Measurements from ENCODE around the gene IL1R2. TPM values are rescaled to one million over a fixed set of nuclear protein-coding genes. Genes with fewer than 3 reads are reported as not detected.

Gene IL1R2
- total RNA-seq, 2 experiments from 2014 or later: 1.1 TPM; not detected in 1

DNA sequence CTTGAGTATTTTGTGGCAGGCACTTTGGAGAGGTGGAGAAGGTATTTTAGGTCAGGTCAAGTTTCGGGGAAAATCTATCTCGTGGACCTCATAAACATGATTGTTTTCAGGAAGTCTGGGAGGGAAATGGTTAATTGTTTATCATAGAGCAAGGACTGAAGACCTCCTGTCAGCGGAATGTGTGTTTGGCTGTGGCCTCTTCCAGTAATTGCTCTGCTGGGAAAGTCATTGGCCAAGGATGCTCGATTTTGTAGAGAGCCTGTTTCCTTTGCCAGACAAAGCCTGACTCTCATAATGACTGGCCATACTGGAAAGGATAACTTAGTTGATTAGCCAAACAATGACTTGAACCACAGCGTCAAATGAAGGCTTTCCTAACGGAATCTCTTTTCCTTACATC is 30.0 kb downstream of the IL1R2 start:
- CTCF ChIA-PET: interaction anchor here (2.3 to 3.0 kb wide), 4 partner anchors 12 to 230 kb away, joined by 6 to 116 read pairs (median 18); no protein-coding TSS in a partner anchor
- Mint-ChIP-seq H3K4me3 (no peak overlapping the region), H3K4me1 (ENCODE audit: low read depth) (peaks cover 10% of the 10 kb centered on the region), H3K9me3 (no peaks in the 10 kb centered on the region), H3K27ac (no peak overlapping the region), H3K27me3 (peaks cover 4% of the 10 kb centered on the region), H3K36me3 (ENCODE audit: low read depth) (no peaks in the 10 kb centered on the region)
- intact Hi-C loops (cut with micrococcal nuclease): loop anchor here (2.0 to 5.0 kb wide), 3 partner anchors 219 to 426 kb away; partner anchors contain the start of gene IL18R1
- POLR2A ChIA-PET: no interaction called here
- no peak for TF ChIP-seq CTCF (IDR thresholded peaks at IDR 0.05)
- DNase-seq (no peak), ATAC-seq (no peak)

- POLR2A ChIA-PET: no interaction called here
- no peak for TF ChIP-seq CTCF (IDR thresholded peaks at IDR 0.05)
- ATAC-seq (no peak), DNase-seq (no peak)
- intact Hi-C loops (cut with micrococcal nuclease): loop anchor here (5.0 kb wide), 2 partner anchors 334 to 424 kb away; partner anchors contain the start of gene IL18R1
- Mint-ChIP-seq H3K4me1 (ENCODE audit: low read depth) (peaks cover 10% of the 10 kb centered on the region), H3K9me3 (no peaks in the 10 kb centered on the region), H3K36me3 (ENCODE audit: low read depth) (no peaks in the 10 kb centered on the region), H3K4me3 (no peak overlapping the region), H3K27ac (no peak overlapping the region), H3K27me3 (peaks cover 4% of the 10 kb centered on the region)
- CTCF ChIA-PET: interaction anchor here (1.0 kb wide), 1 partner anchor 217 kb away, joined by 4 read pairs; no protein-coding TSS in a partner anchor
Measured at GRCh38 chr2:102022884-102023539, 31.3 kb downstream of the IL1R2 start.

- Mint-ChIP-seq H3K4me1 (ENCODE audit: low read depth) (peaks cover 18% of the 10 kb centered on the region), H3K27me3 (peaks cover 4% of the 10 kb centered on the region), H3K4me3 (no peak overlapping the region), H3K27ac (no peak overlapping the region), H3K9me3 (no peaks in the 10 kb centered on the region), H3K36me3 (ENCODE audit: low read depth) (no peaks in the 10 kb centered on the region)
- no peak for TF ChIP-seq CTCF (IDR thresholded peaks at IDR 0.05)
- DNase-seq: no peak
- POLR2A ChIA-PET: interaction anchor here (0.8 to 1.1 kb wide), 2 partner anchors 59 to 83 kb away, joined by 3 read pairs; no protein-coding TSS in a partner anchor
- intact Hi-C loops (cut with micrococcal nuclease): loop anchor here (5.0 kb wide), 2 partner anchors 333 to 423 kb away; partner anchors contain the start of gene IL18R1
- CTCF ChIA-PET: interaction anchor here (1.0 to 1.2 kb wide), 2 partner anchors 216 to 425 kb away, joined by 3 to 9 read pairs; no protein-coding TSS in a partner anchor
- no peak for ATAC-seq
Measured at GRCh38 chr2:102024410-102024809, 32.6 kb downstream of the IL1R2 start.

- peaks cover 18% of the 10 kb centered on the region for H3K4me1 Mint-ChIP-seq (ENCODE audit: low read depth)
- no peaks in the 10 kb centered on the region for H3K27me3 Mint-ChIP-seq
- ATAC-seq (no peak), DNase-seq (no peak)
- H3K27ac Mint-ChIP-seq: no peak overlapping the region
- ChIA-PET POLR2A (interaction anchor here (0.8 to 1.1 kb wide), 2 partner anchors 58 to 83 kb away, joined by 3 read pairs; no protein-coding TSS in a partner anchor), CTCF (interaction anchor here (1.2 kb wide), 1 partner anchor 215 kb away, joined by 9 read pairs; no protein-coding TSS in a partner anchor)
- intact Hi-C loops (cut with micrococcal nuclease): no loop called here
- H3K36me3 Mint-ChIP-seq (ENCODE audit: low read depth): no peaks in the 10 kb centered on the region
- H3K9me3 Mint-ChIP-seq: no peaks in the 10 kb centered on the region
- no peak overlapping the region for H3K4me3 Mint-ChIP-seq
- TF ChIP-seq CTCF (IDR thresholded peaks at IDR 0.05): no peak
Measured at GRCh38 chr2:102025016-102025501, 33.3 kb downstream of the IL1R2 start.
